Left ventricle myocardium inferior (tissue), 1 donor: Measurements from ENCODE around the gene AKAP8L. TPM values are rescaled to one million over a fixed set of nuclear protein-coding genes. Genes with fewer than 3 reads are reported as not detected.

Experiments
- DNase-seq: peaks from one replicate; pipeline ENCODE4 v3.0.0-alpha.2; 2020
- H3K27ac ChIP-seq: fragments of 200-600 bp; replicated peaks from 2 replicates; pipeline ENCODE4 v1.8.0; 2021
- H3K27me3 ChIP-seq: fragments of 200-600 bp; 2 replicates; pipeline ENCODE4 v1.8.0; 2021; ENCODE audit warnings: low read depth
- H3K36me3 ChIP-seq: fragments of 200-600 bp; 2 replicates; pipeline ENCODE4 v1.8.0; 2021
- H3K4me1 ChIP-seq: fragments of 200-600 bp; 2 replicates; pipeline ENCODE4 v1.8.0; 2021
- H3K4me3 ChIP-seq: fragments of 200-600 bp; 2 replicates; pipeline ENCODE4 v1.8.0; 2021; ENCODE audit warnings: mild to moderate bottlenecking, moderate library complexity
- H3K9me3 ChIP-seq: fragments of 200-600 bp; replicated peaks from 2 replicates; pipeline ENCODE4 v1.8.0; 2021
- intact Hi-C: fragments of 100-400 bp; cut with micrococcal nuclease; formaldehyde crosslinking; loops from one replicate; pipeline ENCODE4 v1.11.0; 2022
- total RNA-seq: library from RNA; stranded (reverse); fragmentation: NEBNext Ultra II Directional; extraction: Animal tissue kit (Norgen Biotek cat#: 25700); gene quantifications from one replicate; pipeline ENCODE4 v1.2.1, GENCODE V29; 2021
- TF ChIP-seq, protein P1 (sequence below): fragments of 200-600 bp; IDR thresholded peaks from 2 replicates; pipeline ENCODE4 v1.8.0; 2021; ENCODE audit warnings: antibody characterized with exemption, mild to moderate bottlenecking, borderline replicate concordance
- donor health status: DM: no; HTN: yes; CAD: no; lungs with severe emphysema.

AKAP8L gene
- total RNA-seq, 1 donor from 2014 or later: 74.5 TPM

DNA sequence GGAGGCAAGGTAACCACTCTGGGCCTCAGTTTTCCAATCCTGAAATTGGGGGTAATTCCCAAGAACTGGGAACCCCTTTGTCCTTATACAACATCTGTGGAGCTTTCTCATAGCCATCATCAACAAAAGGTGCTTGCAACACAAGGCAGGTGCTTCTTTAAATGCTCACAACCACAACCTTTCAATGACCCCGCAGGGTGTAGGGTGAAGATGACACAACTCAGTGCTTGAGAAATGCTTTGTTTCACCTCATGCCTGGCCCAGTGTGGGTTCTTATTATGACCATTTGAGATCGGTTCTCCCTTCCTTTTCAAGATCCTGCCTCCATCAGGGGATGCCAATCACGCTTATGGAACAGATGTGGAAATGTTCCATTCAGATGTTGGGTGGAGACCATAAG, 22.5 kb upstream of the AKAP8L start:
- H3K36me3 ChIP-seq: peaks cover 23% of the 10 kb centered on the region
- H3K4me3 ChIP-seq: no peak overlapping the region
- intact Hi-C loops: no loop called here
- H3K9me3 ChIP-seq: no peaks in the 10 kb centered on the region
- no peaks in the 10 kb centered on the region for H3K27me3 ChIP-seq
- peaks cover 48% of the 10 kb centered on the region for H3K4me1 ChIP-seq
- no peak for DNase-seq
- H3K27ac ChIP-seq: no peak overlapping the region
- TF ChIP-seq, protein P1, sequence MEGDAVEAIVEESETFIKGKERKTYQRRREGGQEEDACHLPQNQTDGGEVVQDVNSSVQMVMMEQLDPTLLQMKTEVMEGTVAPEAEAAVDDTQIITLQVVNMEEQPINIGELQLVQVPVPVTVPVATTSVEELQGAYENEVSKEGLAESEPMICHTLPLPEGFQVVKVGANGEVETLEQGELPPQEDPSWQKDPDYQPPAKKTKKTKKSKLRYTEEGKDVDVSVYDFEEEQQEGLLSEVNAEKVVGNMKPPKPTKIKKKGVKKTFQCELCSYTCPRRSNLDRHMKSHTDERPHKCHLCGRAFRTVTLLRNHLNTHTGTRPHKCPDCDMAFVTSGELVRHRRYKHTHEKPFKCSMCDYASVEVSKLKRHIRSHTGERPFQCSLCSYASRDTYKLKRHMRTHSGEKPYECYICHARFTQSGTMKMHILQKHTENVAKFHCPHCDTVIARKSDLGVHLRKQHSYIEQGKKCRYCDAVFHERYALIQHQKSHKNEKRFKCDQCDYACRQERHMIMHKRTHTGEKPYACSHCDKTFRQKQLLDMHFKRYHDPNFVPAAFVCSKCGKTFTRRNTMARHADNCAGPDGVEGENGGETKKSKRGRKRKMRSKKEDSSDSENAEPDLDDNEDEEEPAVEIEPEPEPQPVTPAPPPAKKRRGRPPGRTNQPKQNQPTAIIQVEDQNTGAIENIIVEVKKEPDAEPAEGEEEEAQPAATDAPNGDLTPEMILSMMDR: no peak

DNA sequence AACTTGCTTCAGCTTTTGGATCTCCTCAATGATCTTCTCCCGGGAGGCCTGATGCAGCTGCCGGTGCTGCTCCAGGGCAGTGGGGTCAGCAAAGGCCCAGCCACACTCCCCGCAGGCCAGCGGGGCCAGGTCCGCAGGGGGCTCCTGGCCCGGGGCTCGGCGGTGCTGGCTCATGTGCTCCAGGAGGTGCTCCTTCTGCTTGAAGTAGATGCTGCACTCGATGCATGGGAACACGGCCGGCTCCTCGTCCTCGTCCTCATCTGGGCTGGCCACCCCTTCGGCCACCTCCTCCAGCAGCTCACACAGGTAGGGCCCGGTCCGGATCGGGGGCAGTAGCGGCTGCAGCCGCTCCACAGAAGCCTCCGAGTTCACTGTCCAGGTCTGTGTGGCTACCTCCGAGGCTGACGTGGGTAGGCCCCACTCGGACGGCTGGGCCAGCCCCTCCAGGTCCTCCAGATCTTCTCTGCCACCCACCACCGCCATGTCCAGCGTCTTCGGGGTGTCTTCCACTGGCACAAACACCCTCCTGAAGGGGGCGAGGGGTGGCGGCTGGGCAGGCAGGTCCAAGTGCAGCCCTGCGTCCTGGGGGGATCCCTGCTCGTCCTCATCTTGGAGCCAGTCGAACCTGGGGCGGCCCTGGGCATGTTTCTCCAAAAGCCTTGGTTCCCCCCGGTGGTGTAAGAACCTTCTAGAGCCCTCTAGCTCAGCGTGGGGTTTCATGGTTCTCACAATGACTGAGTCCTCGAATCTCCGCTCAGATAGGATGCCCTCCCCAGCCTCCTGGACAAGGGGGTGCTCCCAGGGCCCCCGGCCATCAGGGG, 21.2 kb upstream of the AKAP8L start:
- H3K36me3 ChIP-seq: peaks cover 23% of the 10 kb centered on the region
- H3K27ac ChIP-seq: no peak overlapping the region
- no peak overlapping the region for H3K4me3 ChIP-seq
- no peak for DNase-seq
- H3K27me3 ChIP-seq: no peaks in the 10 kb centered on the region
- no peaks in the 10 kb centered on the region for H3K9me3 ChIP-seq
- intact Hi-C loops: no loop called here
- TF ChIP-seq, protein P1: no peak
- H3K4me1 ChIP-seq: peaks cover 37% of the 10 kb centered on the region

DNA sequence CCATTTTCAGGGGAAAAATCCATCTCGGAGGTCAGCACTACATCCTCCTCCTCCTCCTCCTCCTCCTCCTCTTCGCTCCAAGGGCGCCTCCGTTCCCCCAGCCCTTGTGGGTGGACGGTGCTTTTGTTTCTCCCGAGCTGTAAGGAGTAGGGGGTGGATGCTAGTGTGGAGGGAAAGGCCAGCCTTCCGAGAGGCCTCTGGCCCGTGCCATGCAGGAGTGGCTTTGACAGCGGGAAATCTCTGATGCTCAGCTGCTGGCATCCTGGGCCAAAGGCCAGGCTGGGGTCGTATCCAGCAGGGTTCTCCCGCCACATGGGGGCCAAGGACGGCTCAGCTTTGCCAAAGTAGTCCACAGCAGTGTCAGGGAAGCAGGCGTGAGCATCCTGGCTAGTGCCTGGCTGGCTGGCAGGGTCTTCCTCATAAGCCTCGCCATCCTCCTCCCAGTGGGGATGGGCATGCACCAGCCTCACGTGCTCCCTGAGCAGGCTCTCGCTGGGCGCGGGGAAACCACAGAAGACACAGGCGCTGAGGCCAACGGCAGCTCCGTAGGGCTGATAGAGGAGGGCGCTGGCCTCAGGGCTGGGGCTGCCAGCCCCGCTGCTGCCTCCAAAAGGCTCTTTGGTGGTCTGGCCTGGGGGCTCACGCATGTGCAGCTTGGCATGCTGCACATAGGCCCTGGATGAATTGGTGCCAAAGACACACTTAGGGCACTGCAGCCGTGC, 20.5 kb upstream of the AKAP8L start:
- intact Hi-C loops: no loop called here
- Histone ChIP-seq H3K27ac (no peak overlapping the region), H3K4me3 (no peak overlapping the region), H3K9me3 (no peaks in the 10 kb centered on the region), H3K4me1 (peaks cover 29% of the 10 kb centered on the region), H3K36me3 (peaks cover 23% of the 10 kb centered on the region), H3K27me3 (no peaks in the 10 kb centered on the region)
- no peak for DNase-seq
- TF ChIP-seq, protein P1: no peak

DNA sequence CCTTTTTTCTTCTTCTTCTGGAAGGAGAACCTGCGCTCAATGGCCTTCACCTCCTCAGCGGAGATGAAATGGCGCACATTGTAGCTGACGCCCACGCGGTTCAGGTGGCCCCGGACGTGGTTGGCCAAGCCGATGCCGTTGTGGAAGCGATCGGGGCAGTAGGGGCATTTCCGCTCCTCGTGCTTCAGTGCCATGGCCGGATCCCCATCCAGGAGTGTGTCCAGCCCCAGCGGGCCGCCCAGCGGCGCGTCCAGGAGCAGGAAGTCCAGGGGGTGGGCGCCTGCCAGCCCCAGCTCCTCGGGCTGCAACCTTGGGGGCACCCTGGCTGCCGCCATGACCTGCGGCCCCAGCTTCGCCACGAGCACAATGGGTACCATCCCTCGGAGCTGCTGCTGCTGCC, 19.8 kb upstream of the AKAP8L start:
- Histone ChIP-seq H3K4me1 (peaks cover 24% of the 10 kb centered on the region), H3K36me3 (peaks cover 23% of the 10 kb centered on the region), H3K4me3 (no peak overlapping the region), H3K27ac (no peak overlapping the region), H3K27me3 (no peaks in the 10 kb centered on the region), H3K9me3 (no peaks in the 10 kb centered on the region)
- intact Hi-C loops: no loop called here
- no peak for DNase-seq
- TF ChIP-seq, protein P1: no peak

DNA sequence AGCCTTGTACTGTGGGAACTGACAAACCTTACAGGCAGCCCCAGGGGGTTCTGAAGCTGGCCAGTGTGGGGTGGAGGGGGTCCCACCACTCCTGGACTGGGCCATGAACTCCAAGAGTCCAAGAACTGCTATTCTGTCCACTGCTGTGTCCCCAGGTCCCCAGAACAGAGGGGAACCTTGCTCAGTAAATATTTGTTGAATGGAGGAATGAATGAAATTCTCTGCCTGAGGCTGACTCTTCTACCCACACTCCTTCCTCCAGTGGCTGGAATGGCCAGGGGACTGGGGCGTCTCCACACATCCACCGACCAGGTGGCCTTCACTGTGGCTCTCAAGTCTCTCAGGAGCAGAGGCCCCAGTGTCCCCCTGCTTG, 19.3 kb upstream of the AKAP8L start:
- peaks cover 24% of the 10 kb centered on the region for H3K4me1 ChIP-seq
- H3K27me3 ChIP-seq: no peaks in the 10 kb centered on the region
- intact Hi-C loops: no loop called here
- no peak overlapping the region for H3K4me3 ChIP-seq
- TF ChIP-seq, protein P1: no peak
- H3K36me3 ChIP-seq: peaks cover 23% of the 10 kb centered on the region
- DNase-seq: no peak
- no peaks in the 10 kb centered on the region for H3K9me3 ChIP-seq
- H3K27ac ChIP-seq: no peak overlapping the region
